ENCODE data around the gene SEMA5A. TPM values are rescaled to one million over a fixed set of nuclear protein-coding genes. Genes with fewer than 3 reads are reported as not detected.

The SEMA5A gene
- total and polyA plus RNA-seq, 7 donors = 0.24 to 3.9 (median 0.66) TPM

DNA sequence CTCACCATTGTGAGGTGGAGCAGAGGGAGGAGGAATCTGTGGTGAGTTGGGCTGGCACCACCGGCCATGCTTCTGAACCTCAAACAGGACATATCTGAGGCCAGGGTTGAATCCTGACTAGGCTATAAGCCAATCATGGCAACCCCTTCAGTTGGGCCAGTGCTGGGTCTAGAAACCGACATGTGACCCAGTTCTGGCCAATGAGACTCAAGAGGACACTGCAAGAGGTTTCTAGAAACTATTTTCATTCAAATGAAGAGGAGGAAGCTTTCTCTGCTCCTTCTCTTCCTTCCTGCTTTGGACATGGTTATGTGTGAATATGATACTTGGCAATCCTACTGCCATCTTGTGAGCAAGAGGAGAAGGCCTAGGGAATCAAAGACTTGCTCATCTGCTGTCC, 417.7 kb downstream of the SEMA5A start:
- Histone ChIP-seq H3K36me3 (ENCODE audit: insufficient read depth in 1 of 2, low read depth in 1 of 2) (no peaks in the 10 kb centered on the region), H3K27me3 (ENCODE audit: insufficient read depth in 3 of 3, low read length in 2 of 3) (no peaks in the 10 kb centered on the region), H3K4me1 (no peaks in the 10 kb centered on the region), H3K9me3 (no peaks in the 10 kb centered on the region), H3K27ac (no peak overlapping the region), H3K4me3 (no peak overlapping the region)
- ATAC-seq (no peak), DNase-seq (no peak)
- 90 to 97% (median 94%) methylated on average over 2 of the region's 2 CpGs for WGBS, 3 donors
- intact Hi-C loops (cut with DNase I) = no loop called here
- TF ChIP-seq, protein P1, sequence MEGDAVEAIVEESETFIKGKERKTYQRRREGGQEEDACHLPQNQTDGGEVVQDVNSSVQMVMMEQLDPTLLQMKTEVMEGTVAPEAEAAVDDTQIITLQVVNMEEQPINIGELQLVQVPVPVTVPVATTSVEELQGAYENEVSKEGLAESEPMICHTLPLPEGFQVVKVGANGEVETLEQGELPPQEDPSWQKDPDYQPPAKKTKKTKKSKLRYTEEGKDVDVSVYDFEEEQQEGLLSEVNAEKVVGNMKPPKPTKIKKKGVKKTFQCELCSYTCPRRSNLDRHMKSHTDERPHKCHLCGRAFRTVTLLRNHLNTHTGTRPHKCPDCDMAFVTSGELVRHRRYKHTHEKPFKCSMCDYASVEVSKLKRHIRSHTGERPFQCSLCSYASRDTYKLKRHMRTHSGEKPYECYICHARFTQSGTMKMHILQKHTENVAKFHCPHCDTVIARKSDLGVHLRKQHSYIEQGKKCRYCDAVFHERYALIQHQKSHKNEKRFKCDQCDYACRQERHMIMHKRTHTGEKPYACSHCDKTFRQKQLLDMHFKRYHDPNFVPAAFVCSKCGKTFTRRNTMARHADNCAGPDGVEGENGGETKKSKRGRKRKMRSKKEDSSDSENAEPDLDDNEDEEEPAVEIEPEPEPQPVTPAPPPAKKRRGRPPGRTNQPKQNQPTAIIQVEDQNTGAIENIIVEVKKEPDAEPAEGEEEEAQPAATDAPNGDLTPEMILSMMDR (IDR thresholded peaks at IDR 0.05) = no peak

- TF ChIP-seq, protein P1 (IDR thresholded peaks at IDR 0.05) = no peak
- Histone ChIP-seq H3K4me3 (no peak overlapping the region), H3K4me1 (no peaks in the 10 kb centered on the region), H3K36me3 (ENCODE audit: insufficient read depth in 1 of 2, low read depth in 1 of 2) (no peaks in the 10 kb centered on the region), H3K9me3 (no peaks in the 10 kb centered on the region), H3K27ac (no peak overlapping the region), H3K27me3 (ENCODE audit: insufficient read depth in 3 of 3, low read length in 2 of 3) (no peaks in the 10 kb centered on the region)
- DNase-seq (no peak), ATAC-seq (no peak)
- WGBS, 3 donors = 63 to 68% (median 64%) methylated on average over 2 of the region's 2 CpGs
- intact Hi-C loops (cut with DNase I) = no loop called here
These were observed 419.4 kb downstream of the SEMA5A start for GRCh38 chr5:9126490-9126889.

DNA sequence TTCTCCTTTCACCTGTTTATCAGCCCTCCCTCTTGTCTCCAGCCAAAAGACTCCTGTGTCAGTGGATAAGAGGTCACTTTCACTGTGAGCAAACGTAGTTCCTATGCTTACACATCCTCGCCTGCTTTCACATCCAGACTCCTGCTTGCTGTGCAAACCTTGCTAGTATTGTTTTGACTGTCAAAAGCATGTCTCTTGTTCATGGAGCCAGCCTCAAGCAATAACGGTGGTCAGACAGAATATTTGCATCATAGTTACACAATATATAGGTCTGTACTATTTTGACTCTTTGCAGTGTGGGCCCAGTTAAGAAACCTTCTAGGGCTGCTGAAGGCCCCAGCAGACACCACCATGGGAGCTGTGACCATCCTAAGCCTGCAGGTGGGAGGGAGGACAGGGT, 420.0 kb downstream of the SEMA5A start:
- no peak overlapping the region for H3K27ac ChIP-seq
- TF ChIP-seq, protein P1 (IDR thresholded peaks at IDR 0.05) = no peak
- H3K4me1 ChIP-seq = no peaks in the 10 kb centered on the region
- ATAC-seq = no peak
- H3K27me3 ChIP-seq (ENCODE audit: insufficient read depth in 3 of 3, low read length in 2 of 3) = no peaks in the 10 kb centered on the region
- intact Hi-C loops (cut with DNase I) = no loop called here
- no peak overlapping the region for H3K4me3 ChIP-seq
- no peaks in the 10 kb centered on the region for H3K36me3 ChIP-seq (ENCODE audit: insufficient read depth in 1 of 2, low read depth in 1 of 2)
- DNase-seq = no peak
- WGBS, 3 donors = 81 to 84% (median 82%) methylated on average over 3 of the region's 3 CpGs
- no peaks in the 10 kb centered on the region for H3K9me3 ChIP-seq

DNA sequence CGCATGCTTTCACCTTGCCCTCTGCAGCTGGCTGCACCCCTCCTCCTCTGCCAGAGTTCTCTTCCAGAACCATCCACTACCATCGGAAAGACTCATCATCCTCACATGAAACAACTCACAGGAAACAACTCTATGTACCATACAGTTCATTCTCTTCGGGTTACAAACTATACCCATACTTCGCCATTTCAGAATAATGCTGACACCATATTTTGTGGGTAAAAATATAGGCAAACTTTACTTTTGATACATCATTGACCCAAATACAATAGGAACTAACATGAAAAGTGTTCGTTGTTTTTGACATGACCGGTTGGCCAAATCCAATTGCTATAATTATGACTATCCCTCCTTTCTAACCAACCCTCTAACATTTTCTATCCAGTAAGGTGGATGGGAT, 421.0 kb downstream of the SEMA5A start:
- DNase-seq = no peak
- no peaks in the 10 kb centered on the region for H3K36me3 ChIP-seq (ENCODE audit: insufficient read depth in 1 of 2, low read depth in 1 of 2)
- no peaks in the 10 kb centered on the region for H3K27me3 ChIP-seq (ENCODE audit: insufficient read depth in 3 of 3, low read length in 2 of 3)
- intact Hi-C loops (cut with DNase I) = no loop called here
- no peak for ATAC-seq
- no peak overlapping the region for H3K27ac ChIP-seq
- H3K4me1 ChIP-seq = no peaks in the 10 kb centered on the region
- TF ChIP-seq, protein P1 (IDR thresholded peaks at IDR 0.05) = no peak
- no peak overlapping the region for H3K4me3 ChIP-seq
- WGBS, 3 donors = 93 to 94% (median 93%) methylated on average over 6 of the region's 6 CpGs
- no peaks in the 10 kb centered on the region for H3K9me3 ChIP-seq

- 74 to 91% (median 80%) methylated on average over 3 of the region's 3 CpGs for WGBS, 3 donors
- no peak overlapping the region for H3K27ac ChIP-seq
- H3K9me3 ChIP-seq = no peaks in the 10 kb centered on the region
- TF ChIP-seq, protein P1 (IDR thresholded peaks at IDR 0.05) = no peak
- no peak overlapping the region for H3K4me3 ChIP-seq
- DNase-seq (no peak), ATAC-seq (no peak)
- H3K4me1 ChIP-seq = no peaks in the 10 kb centered on the region
- no peaks in the 10 kb centered on the region for H3K27me3 ChIP-seq (ENCODE audit: insufficient read depth in 3 of 3, low read length in 2 of 3)
- no peaks in the 10 kb centered on the region for H3K36me3 ChIP-seq (ENCODE audit: insufficient read depth in 1 of 2, low read depth in 1 of 2)
- intact Hi-C loops (cut with DNase I) = no loop called here
These were observed 421.8 kb downstream of the SEMA5A start for GRCh38 chr5:9124071-9124470.
